ENCODE measurements around the gene CCT5.

CCT5 gene

DNA sequence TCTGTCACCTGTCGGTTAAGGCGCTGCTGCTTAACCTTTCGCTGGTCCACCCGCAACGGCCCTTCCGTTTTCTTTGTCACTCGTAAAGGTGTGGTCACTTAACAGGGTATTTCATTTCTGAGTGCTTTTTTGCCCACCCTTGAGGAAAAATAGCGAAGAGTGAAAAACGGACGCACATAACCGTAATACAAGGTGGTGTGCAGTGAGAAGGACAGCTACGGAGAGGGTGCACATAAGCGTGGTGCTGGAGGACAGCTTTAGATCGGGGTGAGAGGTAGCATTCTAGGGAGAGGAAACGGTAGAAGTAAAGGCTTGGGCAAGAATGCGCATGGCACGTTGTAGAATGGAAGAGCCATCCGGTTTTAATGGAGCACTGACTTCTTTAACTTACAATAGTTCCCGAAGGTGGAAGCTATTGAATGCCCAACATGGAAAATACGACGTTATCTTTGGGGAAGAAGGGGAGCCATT is 761 bp downstream of the CCT5 start:
- H3K9ac ChIP-seq: peak overlapping the region; percentile 39
- H3K4me2 ChIP-seq (ENCODE audit: low read length): peak overlapping the region; percentile 89
- no peak overlapping the region for H3K27ac ChIP-seq
- TF ChIP-seq, protein P1, sequence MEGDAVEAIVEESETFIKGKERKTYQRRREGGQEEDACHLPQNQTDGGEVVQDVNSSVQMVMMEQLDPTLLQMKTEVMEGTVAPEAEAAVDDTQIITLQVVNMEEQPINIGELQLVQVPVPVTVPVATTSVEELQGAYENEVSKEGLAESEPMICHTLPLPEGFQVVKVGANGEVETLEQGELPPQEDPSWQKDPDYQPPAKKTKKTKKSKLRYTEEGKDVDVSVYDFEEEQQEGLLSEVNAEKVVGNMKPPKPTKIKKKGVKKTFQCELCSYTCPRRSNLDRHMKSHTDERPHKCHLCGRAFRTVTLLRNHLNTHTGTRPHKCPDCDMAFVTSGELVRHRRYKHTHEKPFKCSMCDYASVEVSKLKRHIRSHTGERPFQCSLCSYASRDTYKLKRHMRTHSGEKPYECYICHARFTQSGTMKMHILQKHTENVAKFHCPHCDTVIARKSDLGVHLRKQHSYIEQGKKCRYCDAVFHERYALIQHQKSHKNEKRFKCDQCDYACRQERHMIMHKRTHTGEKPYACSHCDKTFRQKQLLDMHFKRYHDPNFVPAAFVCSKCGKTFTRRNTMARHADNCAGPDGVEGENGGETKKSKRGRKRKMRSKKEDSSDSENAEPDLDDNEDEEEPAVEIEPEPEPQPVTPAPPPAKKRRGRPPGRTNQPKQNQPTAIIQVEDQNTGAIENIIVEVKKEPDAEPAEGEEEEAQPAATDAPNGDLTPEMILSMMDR (IDR thresholded peaks at IDR 0.05): no peak
- peak overlapping the region; percentile 95 for H3K4me3 ChIP-seq (ENCODE audit: low read depth, low read length)
- H3K27me3 ChIP-seq (ENCODE audit: control insufficient read depth, insufficient read depth, low read length): no peaks in the 10 kb centered on the region
- peaks cover 43% of the 10 kb centered on the region for H3K79me2 ChIP-seq
- peak overlapping the region; percentile 95 for H2AFZ ChIP-seq
- no peaks in the 10 kb centered on the region for H3K9me3 ChIP-seq (ENCODE audit: control insufficient read depth, low read length)
- peaks cover 15% of the 10 kb centered on the region for H3K4me1 ChIP-seq
- H3K36me3 ChIP-seq (ENCODE audit: control insufficient read depth, insufficient read depth, low read length): no peaks in the 10 kb centered on the region

- H3K27ac ChIP-seq: no peak overlapping the region
- no peak overlapping the region for H2AFZ ChIP-seq
- no peak overlapping the region for H3K9ac ChIP-seq
- H3K4me2 ChIP-seq (ENCODE audit: low read length): peak overlapping the region; percentile 89
- H3K27me3 ChIP-seq (ENCODE audit: control insufficient read depth, insufficient read depth, low read length): no peaks in the 10 kb centered on the region
- peak overlapping the region; percentile 95 for H3K4me3 ChIP-seq (ENCODE audit: low read depth, low read length)
- TF ChIP-seq, protein P1 (IDR thresholded peaks at IDR 0.05): no peak
- peaks cover 17% of the 10 kb centered on the region for H3K4me1 ChIP-seq
- no peaks in the 10 kb centered on the region for H3K36me3 ChIP-seq (ENCODE audit: control insufficient read depth, insufficient read depth, low read length)
- no peaks in the 10 kb centered on the region for H3K9me3 ChIP-seq (ENCODE audit: control insufficient read depth, low read length)
- H3K79me2 ChIP-seq: peaks cover 43% of the 10 kb centered on the region
Observed at GRCh38 chr5:10251405-10251804, 1.3 kb downstream of the CCT5 start.

DNA sequence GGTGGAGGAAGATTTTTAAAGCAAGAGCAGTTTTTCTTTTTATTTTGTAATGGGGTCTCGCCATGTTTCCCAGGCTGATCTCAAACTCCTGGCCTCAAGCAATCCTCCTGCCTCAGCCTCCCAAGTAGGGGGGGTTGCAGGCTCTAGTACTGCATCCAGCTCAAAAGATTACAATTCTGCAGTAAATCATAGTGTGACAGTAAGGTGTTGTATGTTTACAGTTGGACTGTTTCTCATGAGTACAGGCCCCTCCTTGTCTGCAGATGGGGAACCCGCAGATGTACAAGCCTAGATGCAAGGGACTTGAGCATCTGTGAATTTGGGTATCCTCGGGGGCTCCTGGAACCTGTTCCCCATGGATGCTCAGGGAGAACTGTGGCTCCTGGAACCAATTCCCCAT is 3.3 kb downstream of the CCT5 start:
- Histone ChIP-seq H3K4me3 (ENCODE audit: low read depth, low read length) (no peak overlapping the region), H3K36me3 (ENCODE audit: control insufficient read depth, insufficient read depth, low read length) (no peaks in the 10 kb centered on the region), H3K27ac (no peak overlapping the region), H3K4me1 (peaks cover 14% of the 10 kb centered on the region), H3K9me3 (ENCODE audit: control insufficient read depth, low read length) (no peaks in the 10 kb centered on the region), H3K27me3 (ENCODE audit: control insufficient read depth, insufficient read depth, low read length) (no peaks in the 10 kb centered on the region), H3K79me2 (peaks cover 32% of the 10 kb centered on the region), H3K9ac (no peak overlapping the region), H2AFZ (no peak overlapping the region), H3K4me2 (ENCODE audit: low read length) (peak overlapping the region; percentile 28)
- TF ChIP-seq, protein P1 (IDR thresholded peaks at IDR 0.05): no peak

DNA sequence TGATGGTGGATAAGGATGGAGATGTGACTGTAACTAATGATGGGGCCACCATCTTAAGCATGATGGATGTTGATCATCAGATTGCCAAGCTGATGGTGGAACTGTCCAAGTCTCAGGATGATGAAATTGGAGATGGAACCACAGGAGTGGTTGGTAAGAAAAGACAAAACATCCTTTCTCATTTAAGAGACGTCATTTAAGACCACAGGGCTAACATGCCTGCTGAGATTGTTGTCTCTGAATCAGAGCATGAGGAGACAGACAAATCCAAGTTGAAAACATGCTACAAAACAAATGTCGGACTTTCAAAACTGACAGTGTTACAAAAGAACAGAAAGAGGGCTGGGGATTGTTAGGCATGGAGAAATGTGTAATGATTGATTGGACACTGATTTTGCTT is 4.6 kb downstream of the CCT5 start:
- TF ChIP-seq, protein P1 (IDR thresholded peaks at IDR 0.05): no peak
- H3K27me3 ChIP-seq (ENCODE audit: control insufficient read depth, insufficient read depth, low read length): no peaks in the 10 kb centered on the region
- peaks cover 26% of the 10 kb centered on the region for H3K79me2 ChIP-seq
- H3K36me3 ChIP-seq (ENCODE audit: control insufficient read depth, insufficient read depth, low read length): no peaks in the 10 kb centered on the region
- peak overlapping the region; percentile 1 for H3K4me3 ChIP-seq (ENCODE audit: low read depth, low read length)
- no peak overlapping the region for H3K9ac ChIP-seq
- H3K9me3 ChIP-seq (ENCODE audit: control insufficient read depth, low read length): no peaks in the 10 kb centered on the region
- H3K4me2 ChIP-seq (ENCODE audit: low read length): peak overlapping the region; percentile 50
- peaks cover 13% of the 10 kb centered on the region for H3K4me1 ChIP-seq
- H3K27ac ChIP-seq: peak overlapping the region; percentile 7
- no peak overlapping the region for H2AFZ ChIP-seq

- Histone ChIP-seq H3K4me1 (peaks cover 4% of the 10 kb centered on the region), H3K4me2 (ENCODE audit: low read length) (no peak overlapping the region), H3K27ac (no peak overlapping the region), H3K9me3 (ENCODE audit: control insufficient read depth, low read length) (no peaks in the 10 kb centered on the region), H3K27me3 (ENCODE audit: control insufficient read depth, insufficient read depth, low read length) (no peaks in the 10 kb centered on the region), H3K79me2 (peaks cover 5% of the 10 kb centered on the region), H3K4me3 (ENCODE audit: low read depth, low read length) (no peak overlapping the region), H2AFZ (no peak overlapping the region), H3K36me3 (ENCODE audit: control insufficient read depth, insufficient read depth, low read length) (no peaks in the 10 kb centered on the region), H3K9ac (no peak overlapping the region)
- TF ChIP-seq, protein P1 (IDR thresholded peaks at IDR 0.05): no peak
Observed at GRCh38 chr5:10257870-10258269, 7.8 kb downstream of the CCT5 start.
